Activated T-helper 2 cell treated with anti-CD3 and anti-CD28 coated beads, Interferon-gamma antibody, Interleukin-2, Interleukin-4, amounts not matched to agents 10 μg/mL and 5 μg/mL and 100 μg/mL, durations not matched to agents 14 hours and 24 hours and 36 hours (primary cell): ENCODE measurements around the gene SH2B3. TPM values are rescaled to one million over a fixed set of nuclear protein-coding genes. Genes with fewer than 3 reads are reported as not detected.
"Not testable (repeated sequence)": the region's sequence is repeated elsewhere in the genome, so short reads cannot be mapped to it uniquely, and the experiment has no call there.

Experiments used
- DNase-seq: peaks from one replicate; pipeline ENCODE4 v3.0.0; 2021; ENCODE audit warnings: low spot score
- H3K27ac Mint-ChIP-seq: one replicate; pipeline ENCODE4 v1.8.0; 2021; ENCODE audit warnings: mixed read lengths
- H3K27me3 Mint-ChIP-seq: one replicate; pipeline ENCODE4 v1.8.0; 2021; ENCODE audit warnings: low read depth, mixed read lengths
- H3K36me3 Mint-ChIP-seq: one replicate; pipeline ENCODE4 v1.8.0; 2021; ENCODE audit warnings: low read depth, mixed read lengths
- H3K4me1 Mint-ChIP-seq: one replicate; pipeline ENCODE4 v1.8.0; 2021; ENCODE audit warnings: low read depth, mixed read lengths
- H3K4me3 Mint-ChIP-seq: one replicate; pipeline ENCODE4 v1.8.0; 2021; ENCODE audit warnings: low read depth, mild to moderate bottlenecking, moderate library complexity, mixed read lengths
- H3K9me3 Mint-ChIP-seq: one replicate; pipeline ENCODE4 v1.8.0; 2021; ENCODE audit warnings: mixed read lengths
- intact Hi-C: fragments of 100-400 bp; cut with micrococcal nuclease; formaldehyde crosslinking; loops from one replicate; pipeline ENCODE4 v1.15.1; 2023
- total RNA-seq: library from RNA; stranded (reverse); gene quantifications from 2 replicates; pipeline ENCODE4 v1.2.3, GENCODE V29; 2022

SH2B3 gene
- total RNA-seq, 1 donor from 2014 or later: 48.3 TPM

GRCh38 chr12:111368291-111368787 is 37.4 kb upstream of the SH2B3 start:
- Mint-ChIP-seq H3K36me3 (no peaks in the 10 kb centered on the region), H3K4me3 (peak overlapping the region; percentile 55), H3K4me1 (peaks cover 5% of the 10 kb centered on the region), H3K27me3 (peaks cover 21% of the 10 kb centered on the region), H3K27ac (no peak overlapping the region), H3K9me3 (no peaks in the 10 kb centered on the region)
- no peak for DNase-seq
- intact Hi-C loops: no loop called here

- Mint-ChIP-seq H3K27ac (no peak within 1 kb of the TSS), H3K4me1 (peaks cover 5% of the 10 kb centered on the region), H3K27me3 (peaks cover 21% of the 10 kb centered on the region), H3K36me3 (no peaks in the 10 kb centered on the region), H3K4me3 (peak within 1 kb of the TSS; percentile 79), H3K9me3 (no peaks in the 10 kb centered on the region)
- intact Hi-C loops: no loop called here
- peak; percentile 73 for DNase-seq
Measured at GRCh38 chr12:111368788-111369495, 36.8 kb upstream of the SH2B3 start, which contains the start of gene PHETA1. TSS of gene PHETA1 (minus strand) at chr12:111369095. CDS start at chr12:111363427, 5,668 bp downstream.

- no peaks in the 10 kb centered on the region for H3K9me3 Mint-ChIP-seq
- peaks cover 21% of the 10 kb centered on the region for H3K27me3 Mint-ChIP-seq
- DNase-seq: no peak
- no peak overlapping the region for H3K27ac Mint-ChIP-seq
- H3K4me3 Mint-ChIP-seq: peak overlapping the region; percentile 79
- H3K4me1 Mint-ChIP-seq: peaks cover 5% of the 10 kb centered on the region
- intact Hi-C loops: no loop called here
- H3K36me3 Mint-ChIP-seq: no peaks in the 10 kb centered on the region
Measured at GRCh38 chr12:111369496-111370220, 36.1 kb upstream of the SH2B3 start.

GRCh38 chr12:111373231-111373630 is 32.5 kb upstream of the SH2B3 start:
- H3K9me3 Mint-ChIP-seq, intact Hi-C loops, H3K27me3 Mint-ChIP-seq, H3K4me3 Mint-ChIP-seq, H3K36me3 Mint-ChIP-seq, H3K27ac Mint-ChIP-seq, H3K4me1 Mint-ChIP-seq, DNase-seq: not testable (repeated sequence)

GRCh38 chr12:111377440-111377839 is 28.3 kb upstream of the SH2B3 start:
- intact Hi-C loops: no loop called here
- no peaks in the 10 kb centered on the region for H3K36me3 Mint-ChIP-seq
- H3K27me3 Mint-ChIP-seq: peaks cover 4% of the 10 kb centered on the region
- no peaks in the 10 kb centered on the region for H3K4me1 Mint-ChIP-seq
- no peak for DNase-seq
- H3K4me3 Mint-ChIP-seq: no peak overlapping the region
- no peak overlapping the region for H3K27ac Mint-ChIP-seq
- no peaks in the 10 kb centered on the region for H3K9me3 Mint-ChIP-seq

DNA sequence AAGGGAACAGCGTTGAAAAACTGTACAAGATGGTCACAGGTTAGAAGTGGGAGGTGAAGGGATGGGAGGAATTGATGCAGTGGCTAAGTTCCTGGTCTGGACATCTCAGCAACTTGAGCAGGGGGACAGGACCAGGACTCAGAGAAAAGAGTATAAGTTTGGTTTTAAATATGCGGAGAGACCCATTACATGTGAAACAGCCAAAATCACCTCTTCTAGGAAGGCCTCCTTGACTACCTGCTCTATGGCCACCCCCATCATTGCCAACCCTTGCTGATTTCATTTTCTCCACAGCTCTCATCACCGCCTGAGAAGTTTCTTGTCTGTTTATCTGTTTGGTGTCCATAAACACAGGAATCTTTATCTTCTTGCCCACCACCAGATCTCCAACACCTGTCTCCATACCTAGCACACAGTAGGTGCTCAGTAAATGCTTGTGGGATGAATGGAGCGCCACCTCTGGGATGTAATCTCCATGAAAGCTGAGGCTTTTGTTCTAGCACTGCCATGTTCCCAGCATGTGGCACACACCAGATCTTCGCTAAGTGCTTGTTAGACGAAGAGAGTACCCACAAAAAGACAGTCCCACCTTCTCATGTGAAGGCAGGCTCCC is 25.7 kb upstream of the SH2B3 start:
- Mint-ChIP-seq H3K27ac (no peak overlapping the region), H3K4me3 (no peak overlapping the region), H3K27me3 (peaks cover 4% of the 10 kb centered on the region), H3K36me3 (no peaks in the 10 kb centered on the region), H3K4me1 (no peaks in the 10 kb centered on the region), H3K9me3 (no peaks in the 10 kb centered on the region)
- intact Hi-C loops: no loop called here
- no peak for DNase-seq

DNA sequence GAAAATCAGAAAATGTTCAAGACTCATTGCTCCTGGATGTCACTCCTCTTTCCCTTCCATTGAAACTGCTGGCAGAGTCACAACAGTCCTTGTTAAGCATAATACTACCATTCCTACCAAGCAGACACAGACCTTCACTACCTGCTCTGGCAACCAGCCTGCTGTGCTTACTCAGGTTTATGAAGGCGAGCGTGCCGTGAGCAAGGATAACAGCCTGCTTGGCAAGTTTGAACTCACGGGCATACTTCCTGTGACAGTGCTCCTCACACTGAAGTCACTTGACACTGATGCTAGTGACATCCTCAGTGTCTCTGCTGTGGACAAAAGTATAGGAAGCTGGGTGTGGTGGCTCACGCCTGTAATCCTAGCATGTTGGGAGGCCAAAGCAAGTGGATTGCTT is 21.1 kb upstream of the SH2B3 start:
- Mint-ChIP-seq H3K4me3 (no peak overlapping the region), H3K36me3 (no peaks in the 10 kb centered on the region), H3K27me3 (peaks cover 8% of the 10 kb centered on the region), H3K9me3 (no peaks in the 10 kb centered on the region), H3K27ac (no peak overlapping the region), H3K4me1 (no peaks in the 10 kb centered on the region)
- intact Hi-C loops: no loop called here
- DNase-seq: no peak

GRCh38 chr12:111386885-111387284 is 18.8 kb upstream of the SH2B3 start:
- Mint-ChIP-seq H3K36me3 (no peaks in the 10 kb centered on the region), H3K4me3 (no peak overlapping the region)

GRCh38 chr12:111387747-111388323 is 17.9 kb upstream of the SH2B3 start:
- DNase-seq: no peak

More at GRCh38 chr12:111386885-111387284, 18.8 kb upstream of the SH2B3 start:
- intact Hi-C loops: no loop called here
- DNase-seq: no peak
- Mint-ChIP-seq H3K9me3 (no peaks in the 10 kb centered on the region), H3K27me3 (peaks cover 7% of the 10 kb centered on the region), H3K27ac (no peak overlapping the region), H3K4me1 (no peaks in the 10 kb centered on the region)

DNA sequence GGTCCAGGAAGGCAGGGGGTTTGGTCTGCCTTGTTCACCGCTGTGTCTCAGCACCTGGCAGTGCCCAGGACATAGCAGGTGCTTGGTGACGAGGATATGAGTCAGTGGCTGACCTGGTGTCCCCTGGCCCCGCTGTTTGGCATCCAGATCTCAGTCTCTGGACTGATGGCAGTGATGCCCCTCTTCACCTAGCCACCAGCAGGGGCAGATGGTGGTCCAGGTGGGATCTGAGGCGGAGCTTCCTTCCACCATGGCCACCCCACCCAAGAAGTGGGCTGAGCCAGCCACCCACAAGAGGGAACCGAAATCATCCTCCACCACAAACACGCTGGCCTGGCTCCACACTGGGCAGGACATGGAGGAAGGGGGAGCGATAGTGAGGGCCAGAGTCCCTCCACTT is 16.1 kb upstream of the SH2B3 start:
- intact Hi-C loops: no loop called here
- no peak for DNase-seq
- H3K27ac Mint-ChIP-seq: no peak overlapping the region
- H3K27me3 Mint-ChIP-seq: peaks cover 9% of the 10 kb centered on the region
- no peaks in the 10 kb centered on the region for H3K36me3 Mint-ChIP-seq
- no peak overlapping the region for H3K4me3 Mint-ChIP-seq
- H3K9me3 Mint-ChIP-seq: no peaks in the 10 kb centered on the region
- no peaks in the 10 kb centered on the region for H3K4me1 Mint-ChIP-seq

More at GRCh38 chr12:111387747-111388323, 17.9 kb upstream of the SH2B3 start:
- no peaks in the 10 kb centered on the region for H3K36me3 Mint-ChIP-seq
- H3K27me3 Mint-ChIP-seq: peaks cover 7% of the 10 kb centered on the region
- intact Hi-C loops: no loop called here
- no peaks in the 10 kb centered on the region for H3K4me1 Mint-ChIP-seq
- no peak overlapping the region for H3K27ac Mint-ChIP-seq
- H3K4me3 Mint-ChIP-seq: no peak overlapping the region
- H3K9me3 Mint-ChIP-seq: no peaks in the 10 kb centered on the region

DNA sequence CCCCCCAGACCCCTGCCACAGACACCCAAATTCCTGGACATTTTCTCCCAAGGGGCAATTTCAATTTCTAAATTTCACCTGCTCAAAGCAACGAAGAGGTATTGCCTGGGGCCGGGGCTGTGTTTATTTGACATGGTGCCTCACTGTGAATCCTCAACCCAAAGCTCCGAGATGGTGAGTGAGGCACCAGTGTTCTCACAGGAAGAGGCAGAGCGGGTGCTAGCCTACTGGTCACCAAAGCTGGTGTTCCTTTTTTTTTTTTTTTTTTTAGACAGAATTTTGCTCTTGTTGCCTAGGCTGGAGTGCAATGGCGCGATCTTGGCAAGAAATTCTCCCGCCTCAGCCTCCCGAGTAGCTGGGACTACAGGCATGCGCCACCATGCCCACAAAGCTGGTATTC is 14.8 kb upstream of the SH2B3 start:
- Mint-ChIP-seq H3K36me3 (no peaks in the 10 kb centered on the region), H3K4me1 (no peaks in the 10 kb centered on the region), H3K9me3 (no peaks in the 10 kb centered on the region), H3K4me3 (no peak overlapping the region), H3K27me3 (peaks cover 3% of the 10 kb centered on the region), H3K27ac (no peak overlapping the region)
- intact Hi-C loops: no loop called here
- no peak for DNase-seq

DNA sequence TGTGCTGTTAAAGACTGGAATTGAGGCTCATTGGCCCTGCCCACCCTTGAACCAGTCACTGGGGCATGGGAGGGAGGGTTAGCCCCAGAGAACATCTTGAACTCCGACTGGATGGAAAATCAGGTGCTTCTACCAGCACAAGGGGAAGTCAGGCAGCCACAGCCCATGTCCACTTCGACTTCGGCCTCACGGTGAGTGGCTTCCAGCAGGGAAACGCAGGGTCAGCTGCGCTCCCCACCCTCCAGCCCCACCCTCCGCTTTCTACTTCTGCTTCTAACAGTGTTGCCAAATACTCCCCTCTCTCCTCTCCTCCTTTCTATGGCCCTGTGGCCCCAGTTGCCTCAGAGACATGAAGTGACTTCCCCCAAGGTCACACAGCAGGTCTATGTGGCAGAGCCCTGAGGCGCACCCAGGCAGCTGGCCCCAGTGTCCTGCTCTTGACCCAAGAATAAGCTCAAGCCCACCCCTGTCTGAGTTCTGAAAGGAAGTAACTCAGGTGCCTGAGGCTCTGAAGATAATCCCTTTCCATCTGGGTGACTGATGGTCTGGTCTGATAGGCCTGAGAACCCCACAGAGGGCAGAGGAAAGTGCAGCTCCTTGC is 11.9 kb upstream of the SH2B3 start:
- Mint-ChIP-seq H3K27ac (no peak overlapping the region), H3K4me1 (peaks cover 11% of the 10 kb centered on the region), H3K4me3 (no peak overlapping the region), H3K36me3 (no peaks in the 10 kb centered on the region), H3K27me3 (peaks cover 2% of the 10 kb centered on the region), H3K9me3 (no peaks in the 10 kb centered on the region)
- DNase-seq: no peak
- intact Hi-C loops: no loop called here
